ENCODE results near the gene WNT8B.

The WNT8B gene

GRCh38 chr10:100518761-100519241 is 56.0 kb downstream of the WNT8B start:
- peak; percentile 74 for DNase-seq (ENCODE audit: low spot score)
- TF ChIP-seq CTCF (IDR thresholded peaks at IDR 0.05; ENCODE audit: extremely low read depth, missing control alignments) = peak; percentile 75

GRCh38 chr10:100519311-100520051 is 56.7 kb downstream of the WNT8B start, which contains the start of gene SEC31B:
Gene SEC31B, minus strand, starts transcription at chr10:100519861. Its CDS starts 2,909 bp downstream, at chr10:100516952.
- no peak for TF ChIP-seq CTCF (IDR thresholded peaks at IDR 0.05; ENCODE audit: extremely low read depth, missing control alignments)
- DNase-seq (ENCODE audit: low spot score) = no peak

- no peak for DNase-seq (ENCODE audit: low spot score)
- TF ChIP-seq CTCF (IDR thresholded peaks at IDR 0.05; ENCODE audit: extremely low read depth, missing control alignments) = no peak
Observed at GRCh38 chr10:100520811-100521210, 58.0 kb downstream of the WNT8B start.

- TF ChIP-seq CTCF (IDR thresholded peaks at IDR 0.05; ENCODE audit: extremely low read depth, missing control alignments) = no peak
- DNase-seq (ENCODE audit: low spot score) = no peak
Observed at GRCh38 chr10:100522107-100522801, 59.4 kb downstream of the WNT8B start.

- TF ChIP-seq CTCF (IDR thresholded peaks at IDR 0.05; ENCODE audit: extremely low read depth, missing control alignments) = no peak
- no peak for DNase-seq (ENCODE audit: low spot score)
Observed at GRCh38 chr10:100522945-100523344, 60.1 kb downstream of the WNT8B start.

GRCh38 chr10:100524206-100524605 is 61.4 kb downstream of the WNT8B start:
- no peak for TF ChIP-seq CTCF (IDR thresholded peaks at IDR 0.05; ENCODE audit: extremely low read depth, missing control alignments)
- no peak for DNase-seq (ENCODE audit: low spot score)

- no peak for DNase-seq (ENCODE audit: low spot score)
- TF ChIP-seq CTCF (IDR thresholded peaks at IDR 0.05; ENCODE audit: extremely low read depth, missing control alignments) = no peak
Observed at GRCh38 chr10:100524638-100525037, 61.8 kb downstream of the WNT8B start.

All from GM20000 (cell line).